GM12878 (cell line): ENCODE measurements around the gene DMAC1. TPM values are rescaled to one million over a fixed set of nuclear protein-coding genes. Genes with fewer than 3 reads are reported as not detected.

Experiments used
- ATAC-seq: fragments of 200-7000 bp; cut with Tn5 transposase; 3 replicates; pipeline ENCODE4 v1.9.1; 2020; ENCODE audit warnings: mild to moderate bottlenecking, moderate library complexity
- BruUV-seq: library from RNA; stranded (reverse); fragments of 400-500 nt; replicated peaks from 2 replicates; lab custom pipeline; 2021; lab: Mats Ljungman, UMichigan
- CTCF ChIA-PET: fragments of 300-600 bp; sonication (Branson Sonifier 250); formaldehyde crosslinking; extraction: SDS; loops from one replicate; lab custom pipeline; 2021; ENCODE audit warnings: inconsistent platforms; lab: Yijun Ruan, JAX
- POLR2A ChIA-PET: fragments of 350-600 bp; formaldehyde crosslinking; extraction: SDS; loops from one replicate; lab custom pipeline; 2021; ENCODE audit warnings: inconsistent platforms; lab: Charles Lee
- RAD21 ChIA-PET: fragments of 300-600 bp; sonication (Branson Sonifier 250); formaldehyde crosslinking; loops from one replicate; lab custom pipeline; 2023; ENCODE audit warnings: antibody characterized with exemption; ENCODE audit not compliant: unreplicated experiment; lab: Charles Lee
- SMC1A ChIA-PET: fragments of 300-600 bp; sonication (Branson Sonifier 250); formaldehyde crosslinking; loops from one replicate; lab custom pipeline; 2023; ENCODE audit not compliant: unreplicated experiment, uncharacterized antibody; lab: Charles Lee
- DNase-seq: peaks from one replicate; pipeline ENCODE4 v3.0.0-alpha.2; 2011; ENCODE audit warnings: low read depth, low spot score
- FAIRE-seq: peaks from 3 replicates; lab custom pipeline; 2011; peaks lifted over from hg19 to GRCh38; lab: Jason Lieb, UNC
- H2AFZ ChIP-seq: 2 replicates; pipeline ENCODE4 v1.6.0; 2011; ENCODE audit warnings: low read depth, low read length, control low read depth; ENCODE audit not compliant: control insufficient read depth
- H3K27ac ChIP-seq: 2 replicates; pipeline ENCODE4 v1.5.1; 2011; ENCODE audit warnings: control low read depth; ENCODE audit not compliant: control insufficient read depth, insufficient read depth
- H3K27me3 ChIP-seq, 2 experiments: replicated peaks in 1 of 2; 2 replicates each; pipeline versions ENCODE4 v1.6.0 to v1.6.1; 2011; ENCODE audit warnings: low read length in 1 of 2; ENCODE audit not compliant: control insufficient read depth in 2 of 2, insufficient read depth in 2 of 2
- H3K36me3 ChIP-seq, 2 experiments: 2 replicates each; pipeline ENCODE4 v1.5.1; 2011; ENCODE audit warnings: low read length in 1 of 2; ENCODE audit not compliant: control insufficient read depth in 2 of 2, insufficient read depth in 2 of 2
- H3K4me1 ChIP-seq: 2 replicates; pipeline ENCODE4 v1.6.1; 2011; ENCODE audit warnings: mild to moderate bottlenecking, low read length, moderate library complexity, mixed read lengths; ENCODE audit not compliant: control insufficient read depth, insufficient read depth
- H3K4me2 ChIP-seq: 2 replicates; pipeline ENCODE4 v1.6.0; 2011; ENCODE audit warnings: control low read depth; ENCODE audit not compliant: control insufficient read depth, insufficient read depth
- H3K4me3 ChIP-seq: fragments of 200-600 bp; sonication (generic); 2 replicates; pipeline ENCODE4 v1.5.1; 2016
- H3K79me2 ChIP-seq: 2 replicates; pipeline ENCODE4 v1.6.0; 2011; ENCODE audit warnings: low read length; ENCODE audit not compliant: control insufficient read depth, insufficient read depth
- H3K9ac ChIP-seq: 2 replicates; pipeline ENCODE4 v1.8.0; 2011; ENCODE audit warnings: low read length, control low read depth, mixed read lengths; ENCODE audit not compliant: control insufficient read depth, insufficient read depth
- H3K9me3 ChIP-seq: replicated peaks from 3 replicates; pipeline ENCODE4 v1.5.1; 2011; ENCODE audit warnings: mild to moderate bottlenecking, low read length; ENCODE audit not compliant: control insufficient read depth, insufficient read depth
- H4K20me1 ChIP-seq: 2 replicates; pipeline ENCODE4 v1.6.0; 2011; ENCODE audit not compliant: control insufficient read depth, insufficient read depth
- ATF2 ChIP-seq: IDR thresholded peaks from 2 replicates; pipeline ENCODE4 v1.6.1; 2012; ENCODE audit warnings: low read length, inconsistent platforms
- BMI1 ChIP-seq: fragments of 450-650 bp; IDR thresholded peaks from 2 replicates; pipeline ENCODE4 v1.6.1; 2016; ENCODE audit warnings: mild to moderate bottlenecking, moderate library complexity, borderline replicate concordance
- CHD4 ChIP-seq: fragments of 200-600 bp; sonication (generic); IDR thresholded peaks from 2 replicates; pipeline ENCODE4 v1.6.1; 2016; ENCODE audit warnings: mild to moderate bottlenecking
- EGR1 ChIP-seq, 2 experiments: IDR thresholded peaks; 1 replicate in 1 of 2; 2 replicates in 1 of 2; pipeline ENCODE4 v1.6.1; 2011 to 2012; ENCODE audit warnings: low read depth in 2 of 2, low read length in 2 of 2, borderline replicate concordance in 1 of 2, mild to moderate bottlenecking in 1 of 2, moderate library complexity in 1 of 2
- ESRRA ChIP-seq: IDR thresholded peaks from 2 replicates; pipeline ENCODE4 v1.6.1; 2012; ENCODE audit warnings: mild to moderate bottlenecking, low read length, improper control_type of control experiment
- FOXM1 ChIP-seq: IDR thresholded peaks from 2 replicates; pipeline ENCODE4 v1.6.1; 2012; ENCODE audit warnings: low read depth, mild to moderate bottlenecking, inconsistent platforms, low read length, moderate library complexity
- GATAD2B ChIP-seq: fragments of 450-650 bp; conservative IDR thresholded peaks from 2 replicates; pipeline ENCODE4 v1.6.1; 2017; ENCODE audit warnings: low read depth, mild to moderate bottlenecking, moderate library complexity
- HDAC2 ChIP-seq: fragments of 200-600 bp; sonication (generic); IDR thresholded peaks from 2 replicates; pipeline ENCODE4 v1.6.1; 2017
- MTA2 ChIP-seq: fragments of 450-650 bp; IDR thresholded peaks from 2 replicates; pipeline ENCODE4 v1.6.1; 2016; ENCODE audit warnings: low read depth, mild to moderate bottlenecking, moderate library complexity
- POLR2AphosphoS5 ChIP-seq: IDR thresholded peaks from 2 replicates; pipeline ENCODE4 v1.6.1; 2011; ENCODE audit warnings: mild to moderate bottlenecking, low read length, inconsistent platforms
- RBBP5 ChIP-seq: fragments of 200-600 bp; sonication (generic); conservative IDR thresholded peaks from 2 replicates; pipeline ENCODE4 v1.6.1; 2016
- RELA ChIP-seq: fragments of 450-650 bp; IDR thresholded peaks from 2 replicates; pipeline ENCODE4 v1.8.0; 2014; ENCODE audit warnings: borderline replicate concordance; ENCODE audit not compliant: partially characterized antibody
- RFX5 ChIP-seq: IDR thresholded peaks from 2 replicates; pipeline ENCODE4 v1.6.1; 2011; ENCODE audit warnings: low read depth, low read length, improper control_type of control experiment
- SKIL ChIP-seq: fragments of 450-650 bp; IDR thresholded peaks from 2 replicates; pipeline ENCODE4 v1.6.1; 2017; ENCODE audit warnings: mild to moderate bottlenecking, low read depth, inconsistent platforms; ENCODE audit not compliant: poor library complexity, severe bottlenecking
- SREBF1 ChIP-seq: IDR thresholded peaks from 2 replicates; pipeline ENCODE4 v1.6.1; 2012; ENCODE audit warnings: mild to moderate bottlenecking, low read length
- STAT1 ChIP-seq: fragments of 450-650 bp; conservative IDR thresholded peaks from 2 replicates; pipeline ENCODE4 v1.6.1; 2014; ENCODE audit warnings: antibody characterized with exemption, mild to moderate bottlenecking
- TCF3 ChIP-seq: IDR thresholded peaks from 2 replicates; pipeline ENCODE4 v1.6.1; 2012; ENCODE audit warnings: low read depth, mild to moderate bottlenecking, low read length, borderline replicate concordance; ENCODE audit not compliant: insufficient read depth
- ZBED1 ChIP-seq: IDR thresholded peaks from 2 replicates; pipeline ENCODE4 v1.6.1; 2016; ENCODE audit warnings: borderline replicate concordance
- ZNF622 ChIP-seq: fragments of 450-650 bp; IDR thresholded peaks from 2 replicates; pipeline ENCODE4 v1.6.1; 2017; ENCODE audit warnings: mild to moderate bottlenecking, inconsistent platforms
- WGBS: methylation state at CpG from one replicate; pipeline ENCODE4 v1.1.6; 2016; ENCODE audit warnings: low lambda C conversion rate; ENCODE audit not compliant: insufficient replicate concordance, insufficient coverage; ENCODE audit errors: missing lambda C conversion rate; 5-methylcytosine and 5-hydroxymethylcytosine counted together
- in situ Hi-C: fragments of 300-500 bp; cut with MboI; formaldehyde crosslinking; loops from 9 replicates; pipeline ENCODE4 v1.14.3; 2018; ENCODE audit warnings: mixed read lengths
- intact Hi-C: fragments of 100-400 bp; cut with micrococcal nuclease; formaldehyde crosslinking; loops from one replicate; pipeline ENCODE4 v1.14.2; 2022; ENCODE audit not compliant: unreplicated experiment
- polyA plus RNA-seq, 11 experiments: library from polyadenylated mRNA; depleted of rRNA in 4 of 11; unstranded in 6 of 11; stranded (reverse) in 5 of 11; fragments of >200 nt; fragmentation: Nextera tagmentation in 4 of 11; fragmentation: Illumina TruSeq in 1 of 11; extraction: Ambion mirVana in 4 of 11; extraction: Trizol in 1 of 11; gene quantifications; 1 replicate in 1 of 11; 2 replicates in 10 of 11; pipeline versions ENCODE4 v1.2.1 to v1.2.3, GENCODE V29; 2011 to 2016; ENCODE audit warnings: inconsistent platforms in 2 of 11, missing spikeins in 2 of 11, low read depth in 1 of 11
- total RNA-seq, 4 experiments: library from RNA; depleted of rRNA in 3 of 4; stranded (reverse); fragments of >200 nt in 3 of 4; fragmentation: Illumina TruSeq in 1 of 4; extraction: Trizol in 1 of 4; gene quantifications; 2 replicates each; pipeline versions ENCODE4 v1.2.1 to v1.2.3, GENCODE V29; 2013 to 2021
- TF ChIP-seq, protein P1 (sequence below): IDR thresholded peaks from 2 replicates; pipeline ENCODE4 v1.6.1; 2012; ENCODE audit warnings: mild to moderate bottlenecking, low read depth, low read length

Gene DMAC1
- total and polyA plus RNA-seq, 10 of the 15 experiments (the other 5 are each of a cell fraction or from before 2014, with no cell fraction given): 16.0 to 123 (median 44.5) TPM

GRCh38 chr9:7788772-7789171 lies 10.8 kb downstream of the DMAC1 start:
- FAIRE-seq (no peak), ATAC-seq (no peak), DNase-seq (no peak)
- no peak for TF ChIP-seq MTA2
- TF ChIP-seq HDAC2: no peak
- TF ChIP-seq ESRRA: no peak
- no peak for TF ChIP-seq ZNF622
- TF ChIP-seq SKIL: no peak
- TF ChIP-seq RELA: no peak
- TF ChIP-seq GATAD2B: no peak
- TF ChIP-seq ATF2: no peak
- TF ChIP-seq SREBF1: no peak
- no peak for TF ChIP-seq BMI1
- TF ChIP-seq EGR1 (IDR thresholded peaks at IDR 0.05; ENCODE audit: borderline replicate concordance in 1 of 2, low read depth in 2 of 2, low read length in 2 of 2): no peak
- no peak for TF ChIP-seq RFX5
- TF ChIP-seq RBBP5: no peak
- no peak for TF ChIP-seq CHD4
- TF ChIP-seq TCF3: no peak
- no peak for TF ChIP-seq ZBED1
- TF ChIP-seq, protein P1, sequence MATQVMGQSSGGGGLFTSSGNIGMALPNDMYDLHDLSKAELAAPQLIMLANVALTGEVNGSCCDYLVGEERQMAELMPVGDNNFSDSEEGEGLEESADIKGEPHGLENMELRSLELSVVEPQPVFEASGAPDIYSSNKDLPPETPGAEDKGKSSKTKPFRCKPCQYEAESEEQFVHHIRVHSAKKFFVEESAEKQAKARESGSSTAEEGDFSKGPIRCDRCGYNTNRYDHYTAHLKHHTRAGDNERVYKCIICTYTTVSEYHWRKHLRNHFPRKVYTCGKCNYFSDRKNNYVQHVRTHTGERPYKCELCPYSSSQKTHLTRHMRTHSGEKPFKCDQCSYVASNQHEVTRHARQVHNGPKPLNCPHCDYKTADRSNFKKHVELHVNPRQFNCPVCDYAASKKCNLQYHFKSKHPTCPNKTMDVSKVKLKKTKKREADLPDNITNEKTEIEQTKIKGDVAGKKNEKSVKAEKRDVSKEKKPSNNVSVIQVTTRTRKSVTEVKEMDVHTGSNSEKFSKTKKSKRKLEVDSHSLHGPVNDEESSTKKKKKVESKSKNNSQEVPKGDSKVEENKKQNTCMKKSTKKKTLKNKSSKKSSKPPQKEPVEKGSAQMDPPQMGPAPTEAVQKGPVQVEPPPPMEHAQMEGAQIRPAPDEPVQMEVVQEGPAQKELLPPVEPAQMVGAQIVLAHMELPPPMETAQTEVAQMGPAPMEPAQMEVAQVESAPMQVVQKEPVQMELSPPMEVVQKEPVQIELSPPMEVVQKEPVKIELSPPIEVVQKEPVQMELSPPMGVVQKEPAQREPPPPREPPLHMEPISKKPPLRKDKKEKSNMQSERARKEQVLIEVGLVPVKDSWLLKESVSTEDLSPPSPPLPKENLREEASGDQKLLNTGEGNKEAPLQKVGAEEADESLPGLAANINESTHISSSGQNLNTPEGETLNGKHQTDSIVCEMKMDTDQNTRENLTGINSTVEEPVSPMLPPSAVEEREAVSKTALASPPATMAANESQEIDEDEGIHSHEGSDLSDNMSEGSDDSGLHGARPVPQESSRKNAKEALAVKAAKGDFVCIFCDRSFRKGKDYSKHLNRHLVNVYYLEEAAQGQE: no peak
- TF ChIP-seq STAT1: no peak
- no peak for TF ChIP-seq FOXM1
- TF ChIP-seq POLR2AphosphoS5: no peak
- Histone ChIP-seq H2AFZ (no peak overlapping the region), H3K36me3 (no peaks in the 10 kb centered on the region; a peak in 1 of 4 replicates), H3K9me3 (no peaks in the 10 kb centered on the region), H3K27ac (no peak overlapping the region), H3K4me3 (no peak overlapping the region), H3K4me1 (no peaks in the 10 kb centered on the region), H3K4me2 (no peak overlapping the region), H3K79me2 (no peaks in the 10 kb centered on the region), H4K20me1 (no peaks in the 10 kb centered on the region; the same call in 1 of the 2 replicates), H3K27me3 (no peaks in the 10 kb centered on the region), H3K9ac (no peak overlapping the region)
- BruUV-seq: no TSS peak
- SMC1A ChIA-PET: no interaction called here
- 98% methylated on average over 3 of the region's 3 CpGs for WGBS
- CTCF ChIA-PET: no interaction called here
- POLR2A ChIA-PET: no interaction called here
- in situ Hi-C loops (loop anchor here (25.0 kb wide), 3 partner anchors 501 to 1901 kb away; partner anchors contain the start of gene MLANA), intact Hi-C loops (no loop called here)
- RAD21 ChIA-PET: no interaction called here
